ENCODE results near the gene CLRN2.

CLRN2 gene, protein sequence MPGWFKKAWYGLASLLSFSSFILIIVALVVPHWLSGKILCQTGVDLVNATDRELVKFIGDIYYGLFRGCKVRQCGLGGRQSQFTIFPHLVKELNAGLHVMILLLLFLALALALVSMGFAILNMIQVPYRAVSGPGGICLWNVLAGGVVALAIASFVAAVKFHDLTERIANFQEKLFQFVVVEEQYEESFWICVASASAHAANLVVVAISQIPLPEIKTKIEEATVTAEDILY

DNA sequence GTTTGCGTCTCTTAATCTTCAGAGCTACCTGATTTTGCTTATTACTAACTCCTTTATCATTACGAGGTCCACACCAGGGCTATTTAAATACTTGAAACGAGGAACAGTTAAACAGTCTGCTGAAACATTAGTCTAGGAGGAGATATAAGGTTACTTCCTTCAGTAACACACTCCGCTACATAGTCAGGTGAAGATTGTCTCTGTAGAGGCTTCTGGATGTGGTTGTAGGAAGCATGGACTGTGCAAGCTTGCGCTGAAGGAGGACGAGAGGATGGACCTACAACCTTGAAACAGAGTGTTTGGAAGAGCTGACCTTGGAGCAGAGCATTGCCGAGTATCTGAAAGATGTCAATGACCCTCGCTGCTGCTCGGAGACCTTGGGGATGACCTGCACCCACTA, at the start of gene CLRN2:
CLRN2 (plus strand) TSS at position 301 of the 400 bp plus-strand sequence. CDS start 102 bp downstream, outside the sequence.
- DNase-seq: no peak

DNA sequence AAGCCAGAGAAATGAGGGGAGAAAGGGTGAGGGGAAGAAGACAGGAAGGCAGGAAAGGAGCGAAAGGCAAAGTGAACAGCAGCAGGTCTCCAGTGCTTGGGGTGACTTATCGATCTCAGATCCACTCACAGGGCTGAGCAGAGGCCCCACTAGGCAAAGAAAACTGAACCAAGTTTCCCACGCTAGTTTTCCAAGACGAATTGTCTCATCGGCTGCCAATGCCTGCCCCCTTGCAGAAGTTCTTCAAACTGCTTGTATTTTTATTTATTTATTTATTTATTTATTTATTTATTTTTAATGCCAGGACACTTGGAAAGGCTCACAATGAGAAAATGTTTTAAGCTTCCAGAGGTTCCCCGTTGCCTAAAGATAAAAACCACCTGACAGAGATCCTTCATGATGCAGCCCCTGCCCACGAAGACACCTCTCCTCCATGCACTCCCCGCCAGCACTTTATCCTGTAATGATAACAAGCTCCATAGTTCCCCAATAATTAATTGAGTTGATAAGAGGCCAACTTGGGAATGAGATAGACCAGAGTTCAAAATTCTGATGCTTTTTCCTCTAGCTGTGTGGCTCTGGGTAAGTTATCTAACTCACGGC, 46.2 kb upstream of the CLRN2 start:
- no peak for DNase-seq

DNA sequence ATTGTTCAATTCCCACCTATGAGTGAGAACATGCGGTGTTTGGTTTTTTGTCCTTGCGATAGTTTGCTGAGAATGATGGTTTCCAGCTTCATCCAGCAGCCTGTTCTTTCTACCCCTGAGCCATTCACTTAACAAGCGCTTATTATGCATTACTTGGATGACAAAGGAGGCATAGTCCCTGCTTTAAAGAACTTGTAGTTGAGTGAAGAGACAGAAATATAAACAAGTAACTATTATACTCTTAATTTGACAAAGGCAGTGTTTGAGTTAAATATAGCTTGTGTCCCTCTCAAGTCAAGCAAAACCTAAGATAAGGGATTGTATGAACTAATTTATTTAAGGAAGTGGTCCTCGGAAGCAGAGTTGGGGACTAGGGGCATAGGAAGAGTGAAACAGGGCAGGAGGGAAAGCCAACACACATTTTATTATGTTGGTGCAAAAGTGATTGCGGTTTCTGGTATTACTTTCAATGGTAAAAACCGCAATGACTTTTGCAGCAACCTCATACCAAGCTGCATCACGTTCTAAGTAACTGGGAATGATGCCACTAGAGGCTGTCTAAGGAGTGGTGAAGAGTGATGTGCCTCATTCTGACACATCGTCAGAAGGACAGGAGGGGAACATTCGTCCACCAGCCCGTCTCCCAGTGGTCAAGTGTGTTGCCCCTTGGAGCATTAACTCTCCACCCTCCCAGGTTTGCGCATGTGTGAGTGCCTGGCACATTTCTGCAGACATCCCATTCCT, 44.9 kb upstream of the CLRN2 start:
- no peak for DNase-seq

DNA sequence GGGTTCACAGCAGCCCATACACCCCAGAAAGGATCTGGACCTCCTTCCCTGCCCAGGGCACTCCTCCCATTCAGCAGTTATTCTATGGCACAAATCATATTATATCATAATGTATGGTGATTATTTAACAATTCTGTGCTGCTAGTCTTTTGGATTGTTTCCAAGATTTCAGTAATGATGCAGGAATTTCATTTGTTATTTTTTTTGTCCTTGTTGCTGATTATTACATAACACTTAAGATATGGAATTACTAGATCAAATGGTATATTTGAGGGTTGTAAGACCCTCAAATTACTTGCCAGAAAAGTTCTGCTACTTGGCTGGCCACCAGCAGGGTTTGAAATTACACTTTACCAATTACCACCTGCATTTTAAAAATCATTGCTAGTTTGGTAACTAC, 39.5 kb upstream of the CLRN2 start:
- no peak for DNase-seq

DNA sequence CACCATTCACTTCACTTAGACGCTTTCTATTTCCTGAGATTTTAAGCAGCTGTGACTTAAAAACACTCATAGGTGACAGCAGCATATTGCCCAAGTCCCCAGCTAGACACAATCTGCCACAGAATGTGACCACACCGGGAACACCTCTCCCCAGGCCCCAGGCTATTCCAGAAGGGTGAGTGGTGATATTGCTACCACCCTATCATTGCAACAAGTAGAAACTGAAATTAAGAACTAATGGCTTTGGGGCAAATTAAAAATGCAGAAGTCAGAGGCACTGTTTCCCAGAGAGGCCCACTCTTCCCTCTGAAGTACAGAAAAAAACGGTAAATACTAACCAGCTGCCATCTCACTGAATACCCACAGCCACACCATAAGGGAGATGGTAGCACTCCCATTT, 38.1 kb upstream of the CLRN2 start:
- no peak for DNase-seq

DNA sequence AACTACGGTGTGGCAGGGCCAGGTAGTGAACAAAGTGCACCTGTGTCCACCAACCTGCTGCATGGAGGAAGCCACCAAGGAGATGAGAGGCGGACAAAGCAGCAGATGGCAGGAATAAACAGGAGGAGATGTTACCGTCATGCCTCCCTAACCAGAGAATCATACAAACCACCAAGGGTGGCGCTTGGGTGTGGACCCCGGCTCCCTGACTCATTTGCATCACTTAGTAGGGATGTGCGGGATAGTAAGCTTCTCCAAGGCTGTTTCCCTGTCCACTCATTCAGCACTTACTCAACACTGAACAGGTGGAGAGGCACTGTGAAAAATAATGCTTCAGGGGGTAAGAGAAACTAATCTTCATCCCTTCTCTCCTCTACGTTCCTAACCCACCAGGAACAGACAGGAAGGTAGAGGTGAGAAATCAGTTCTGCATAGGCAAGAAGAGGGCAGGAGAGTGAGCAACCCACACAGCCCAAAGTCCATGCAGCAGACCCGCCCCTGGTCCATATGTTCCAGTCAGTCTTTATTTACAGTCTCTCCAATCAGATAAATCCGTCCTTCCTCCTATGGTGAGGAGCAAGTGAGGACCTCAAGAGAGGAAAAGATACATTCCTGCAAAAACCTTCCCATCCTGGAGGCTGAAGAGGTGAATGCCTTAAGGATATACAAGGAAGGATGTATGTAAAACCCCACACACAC, 37.0 kb upstream of the CLRN2 start:
- DNase-seq: no peak

DNA sequence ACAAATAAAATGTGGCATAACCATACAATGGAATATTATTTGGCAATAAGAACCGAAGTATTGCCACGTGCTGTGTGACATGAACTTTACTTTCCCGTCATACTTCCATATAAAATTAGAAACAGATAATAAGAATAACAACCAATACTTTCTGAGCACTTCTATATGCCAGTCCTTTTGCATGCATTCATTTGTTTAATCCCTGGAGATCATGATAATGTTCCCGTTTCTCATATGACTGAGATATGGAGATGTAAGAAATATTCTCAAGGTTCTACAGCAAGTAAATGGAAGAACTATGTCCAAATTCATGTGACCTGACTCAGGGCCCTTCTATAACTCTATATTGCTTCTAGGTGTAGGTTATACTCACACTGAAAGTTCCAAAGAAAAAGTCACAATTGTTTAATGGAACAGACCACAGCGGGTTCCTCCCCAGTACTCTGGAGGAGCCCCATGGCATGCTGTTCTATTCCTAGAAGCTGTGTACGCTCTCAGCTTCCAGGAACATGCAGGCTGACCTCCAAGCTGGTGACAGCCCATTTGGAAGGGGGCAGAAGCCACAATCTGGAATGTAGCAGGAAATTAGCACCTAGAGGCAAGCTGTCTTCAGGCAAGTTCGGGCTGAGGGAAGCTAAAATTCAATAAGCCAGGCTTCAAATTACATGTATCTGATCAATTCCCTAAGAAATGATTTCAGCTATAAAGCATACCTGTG, 34.6 kb upstream of the CLRN2 start:
- DNase-seq: no peak

DNA sequence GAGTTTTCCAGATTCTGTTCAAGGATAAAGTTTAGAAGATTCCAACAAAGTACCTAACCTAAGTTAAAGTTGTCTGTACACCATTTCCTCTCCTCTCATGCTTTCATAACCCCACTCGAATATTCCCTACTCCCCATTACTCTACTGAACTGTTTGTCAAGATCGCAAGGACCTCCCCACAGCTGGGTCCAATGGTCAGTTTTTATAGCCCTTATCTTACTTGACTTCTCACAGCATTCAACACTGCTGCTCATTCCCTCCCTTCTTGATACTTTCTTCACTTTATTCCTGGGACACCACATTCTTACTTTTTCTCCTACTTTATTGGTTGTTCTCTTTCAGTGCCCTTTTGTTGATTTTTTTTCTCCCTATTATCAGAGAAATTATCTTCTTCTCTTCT, 34.0 kb upstream of the CLRN2 start:
- no peak for DNase-seq

DNA sequence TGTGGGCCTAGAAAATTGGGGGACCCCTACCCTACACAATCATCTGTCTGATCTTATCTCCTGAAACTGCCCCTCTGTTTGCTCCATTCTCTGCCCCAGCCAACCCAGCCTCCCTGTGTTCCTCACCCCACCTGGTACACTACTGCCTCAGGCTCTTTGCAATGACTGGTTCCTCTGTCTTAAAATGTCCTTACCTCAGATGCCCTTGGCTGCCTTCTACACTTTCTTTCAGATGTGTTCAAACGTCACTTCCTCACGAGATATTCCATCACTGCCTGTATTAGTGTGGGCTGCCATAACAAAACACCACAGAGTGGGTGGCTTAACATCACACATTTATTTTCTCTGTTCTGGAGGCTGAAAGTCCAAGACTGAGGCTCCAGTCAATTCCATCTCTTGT, 32.2 kb upstream of the CLRN2 start:
- no peak for DNase-seq

DNA sequence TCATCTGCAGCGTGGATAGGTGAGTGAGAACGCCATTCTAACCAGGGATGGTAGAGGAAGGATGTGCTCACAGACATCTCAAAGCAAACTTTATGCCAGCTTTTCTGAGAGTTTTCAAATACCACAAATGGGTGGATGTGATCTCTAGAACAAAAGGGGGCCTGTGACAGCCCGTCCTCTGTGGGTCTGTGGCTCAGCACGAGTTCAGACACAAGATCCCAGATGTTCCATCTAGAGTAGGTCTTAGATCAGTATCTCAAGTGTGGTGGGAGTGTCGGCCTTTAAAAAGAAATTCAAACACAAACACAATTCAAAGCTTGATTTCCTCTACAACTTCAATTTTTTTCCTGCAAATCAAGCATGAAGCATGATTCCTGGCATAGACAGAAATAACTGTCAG, 25.8 kb upstream of the CLRN2 start:
- DNase-seq: no peak

DNA sequence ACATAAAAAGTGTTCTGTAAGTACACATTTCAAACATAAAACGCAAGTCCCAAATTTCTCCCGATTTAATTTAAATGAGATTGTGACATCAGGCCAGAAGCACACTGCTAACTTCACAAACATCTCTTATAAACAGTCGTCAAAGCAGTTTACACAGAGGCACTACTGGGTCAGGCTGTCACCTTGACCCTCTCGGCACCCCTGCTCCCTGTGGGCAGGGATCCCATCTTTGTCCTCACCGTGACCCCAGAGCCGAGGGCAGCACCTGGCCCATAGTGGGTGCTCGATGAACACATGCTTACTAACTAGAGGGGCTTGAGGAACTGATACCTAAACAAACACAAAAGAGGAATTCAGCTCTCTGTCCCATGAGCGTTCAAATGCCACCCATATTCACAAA, 25.2 kb upstream of the CLRN2 start:
- no peak for DNase-seq

DNA sequence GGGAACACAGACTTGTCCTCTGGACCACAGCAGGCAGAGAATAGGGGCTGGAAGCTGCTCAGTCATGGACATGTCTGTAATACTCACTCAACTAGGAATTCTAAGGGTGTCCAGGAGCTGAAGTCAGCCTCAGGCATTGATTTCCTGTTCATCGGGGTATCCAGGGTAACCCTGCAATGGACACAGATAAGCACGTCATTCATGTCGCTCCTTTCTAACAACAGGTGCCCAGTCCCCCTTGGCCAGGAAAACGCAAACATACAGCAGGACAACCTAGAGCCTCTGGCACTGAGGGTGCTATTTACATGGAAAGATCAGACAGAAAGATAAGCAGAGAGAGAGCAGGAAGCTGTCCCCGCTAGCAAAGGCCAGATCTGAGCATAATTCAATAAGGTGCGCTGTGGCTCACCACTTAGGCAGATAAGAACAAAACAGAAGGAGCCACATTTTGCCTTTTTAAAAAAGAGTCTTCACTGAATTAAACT, 24.3 kb upstream of the CLRN2 start:
- no peak for DNase-seq

DNA sequence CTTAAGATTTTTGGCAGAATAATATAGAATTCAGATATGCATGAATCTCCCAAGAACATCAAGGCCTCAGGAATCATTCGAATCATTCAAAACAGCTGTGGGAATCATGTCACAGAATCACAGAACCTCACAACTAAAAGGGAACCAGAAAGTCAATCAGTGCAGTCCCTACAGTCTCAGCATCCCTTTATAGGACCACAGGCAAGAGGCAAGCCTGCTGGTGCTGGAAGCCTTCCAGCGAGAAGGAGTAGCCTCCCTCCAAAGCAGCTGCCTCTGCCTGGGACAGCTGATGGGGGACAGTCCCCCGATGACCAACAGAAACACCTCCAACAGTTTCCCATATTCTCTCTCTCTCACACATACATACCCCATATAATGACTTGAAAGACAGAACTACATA, 23.8 kb upstream of the CLRN2 start:
- DNase-seq: no peak

DNA sequence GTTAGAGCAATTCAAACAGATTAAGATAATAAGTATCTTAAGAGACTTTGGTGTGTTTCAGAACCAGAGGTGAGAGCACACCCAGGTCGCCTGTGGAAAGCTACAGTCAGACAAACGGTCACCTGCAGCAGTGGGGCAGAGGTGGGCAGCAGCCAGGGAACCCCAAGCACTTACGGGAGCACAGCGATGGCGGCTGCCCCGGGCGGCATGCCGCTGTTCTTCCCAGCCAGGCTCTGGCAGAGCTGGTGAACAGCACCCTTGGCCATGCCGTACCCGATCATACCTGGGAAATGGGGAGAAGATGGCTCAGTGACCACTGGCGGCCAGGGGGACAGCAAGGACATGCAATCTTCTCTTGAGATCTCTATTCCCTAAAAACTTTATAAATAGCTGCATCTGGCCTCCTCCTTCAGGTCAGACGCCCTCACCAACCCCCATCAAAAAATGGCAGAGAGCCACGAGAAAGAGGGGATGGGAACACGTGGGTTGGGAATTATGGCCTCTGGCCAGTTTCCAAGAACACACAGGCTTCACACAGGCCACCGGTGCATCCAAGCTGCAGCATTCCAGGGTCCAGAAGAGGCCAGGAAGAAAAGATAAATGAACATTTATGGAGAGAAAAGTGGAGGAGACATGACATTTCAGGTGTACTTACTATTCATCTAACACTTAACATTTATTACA, 22.8 kb upstream of the CLRN2 start:
- DNase-seq: no peak

DNA sequence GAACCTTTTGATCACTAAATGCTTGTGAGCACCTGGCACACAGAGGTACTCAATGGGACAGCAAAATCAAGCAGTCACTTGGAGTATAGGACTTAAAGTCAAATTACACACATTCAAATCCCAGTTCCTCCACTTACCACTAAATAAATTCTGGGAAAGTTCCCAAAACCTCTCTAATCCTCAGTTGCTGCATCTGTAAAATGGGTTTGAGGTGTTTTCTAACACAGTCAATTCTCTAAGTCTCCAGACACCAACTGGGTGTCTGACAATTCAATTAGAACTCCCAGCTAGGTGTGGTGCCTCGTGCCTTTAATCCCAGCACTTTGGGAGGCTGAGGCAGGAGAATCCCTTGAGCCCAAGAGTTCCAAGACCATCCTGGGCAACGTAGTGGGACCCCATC, 22.1 kb upstream of the CLRN2 start:
- no peak for DNase-seq

DNA sequence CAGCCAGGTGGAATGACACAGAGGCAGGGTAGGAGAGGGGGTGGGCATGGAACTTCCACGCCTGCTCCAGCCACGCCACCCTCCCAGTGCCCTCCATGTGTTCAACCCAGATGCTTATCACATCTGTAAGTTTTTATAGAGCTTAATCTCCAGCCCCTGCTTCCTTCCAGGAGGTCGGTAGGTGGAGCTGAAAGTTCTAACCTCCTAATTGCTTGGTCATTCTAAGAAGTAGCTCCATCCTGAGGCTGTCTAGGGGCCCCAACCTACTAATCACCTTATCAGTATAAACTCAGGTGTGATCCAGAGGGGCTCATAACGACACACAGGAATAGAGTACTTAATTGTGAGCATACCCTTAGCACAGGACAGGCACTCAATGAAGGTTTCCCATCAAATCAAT, 21.3 kb upstream of the CLRN2 start:
- peak; percentile 3 for DNase-seq

DNA sequence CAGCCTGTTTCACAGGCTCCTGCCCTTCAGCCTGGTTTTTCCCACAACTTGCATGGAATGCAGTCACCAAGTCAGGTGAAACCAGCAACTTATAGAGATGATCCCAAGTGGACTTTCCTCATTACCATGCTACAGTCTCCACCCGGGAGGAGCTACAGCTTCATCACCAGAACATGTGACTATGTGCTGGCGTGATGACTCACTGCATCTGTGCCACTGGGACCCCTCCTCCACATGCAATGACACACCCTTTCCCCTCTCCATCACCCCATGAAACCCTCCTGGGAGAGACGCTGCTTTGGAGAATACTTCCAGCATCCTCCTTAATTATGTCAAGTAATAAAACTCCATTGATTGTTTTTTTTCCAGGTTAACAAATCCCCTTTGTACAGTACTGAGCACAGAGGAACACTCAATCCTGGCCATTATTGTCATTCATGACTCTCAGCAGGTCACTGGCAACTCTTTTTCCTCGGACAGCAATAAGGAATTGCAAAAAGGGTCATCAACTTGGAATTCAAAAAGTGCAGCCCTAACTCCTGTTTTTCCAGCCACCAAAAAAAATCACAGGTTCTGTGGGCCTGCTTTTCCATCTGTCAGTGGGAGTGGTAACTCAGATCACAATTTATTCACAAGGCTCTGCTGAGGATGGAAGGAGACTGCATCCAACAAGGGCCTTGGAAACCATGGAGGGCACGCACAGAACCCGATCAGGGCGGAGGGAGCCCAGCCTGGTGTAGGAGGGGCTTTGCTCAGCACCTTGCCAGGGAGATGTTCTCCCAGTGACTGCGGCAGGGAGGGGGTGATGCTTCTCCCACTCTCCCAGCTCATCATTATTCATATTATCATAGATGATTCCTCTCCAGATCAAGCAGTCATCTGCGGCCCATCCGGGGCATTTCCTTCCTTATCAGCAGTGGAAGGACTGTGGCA, 20.4 kb upstream of the CLRN2 start:
- DNase-seq: no peak

DNA sequence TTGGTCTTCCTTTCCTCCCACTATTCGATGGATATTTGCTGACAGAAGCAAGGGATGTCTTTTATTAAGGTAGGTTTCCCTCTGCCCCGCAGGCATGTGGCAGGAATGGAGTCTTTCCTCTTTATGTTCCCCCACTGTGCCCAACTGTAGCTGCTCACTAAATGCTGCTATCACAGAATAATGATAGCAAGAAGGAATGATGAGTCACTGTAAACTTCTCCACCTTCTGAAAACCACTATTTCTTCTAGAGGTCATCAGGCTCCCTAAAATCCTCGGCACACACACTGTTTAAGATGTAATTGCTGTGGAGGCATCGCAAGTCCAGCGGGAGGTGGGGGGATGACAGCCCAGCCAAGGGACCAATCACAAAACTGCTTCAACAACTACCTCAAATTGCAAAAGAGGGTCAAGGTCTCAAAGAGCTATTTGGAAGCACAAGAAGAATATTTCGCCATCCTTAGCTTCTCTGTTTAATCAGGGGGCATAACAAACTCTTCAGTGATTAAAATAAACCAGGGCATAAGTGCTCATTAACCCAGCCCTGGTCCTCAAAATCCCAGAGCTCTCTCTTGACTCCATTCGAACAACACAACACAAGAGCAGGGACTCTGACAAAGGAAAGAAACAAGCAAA, 17.0 kb upstream of the CLRN2 start:
- DNase-seq: no peak

DNA sequence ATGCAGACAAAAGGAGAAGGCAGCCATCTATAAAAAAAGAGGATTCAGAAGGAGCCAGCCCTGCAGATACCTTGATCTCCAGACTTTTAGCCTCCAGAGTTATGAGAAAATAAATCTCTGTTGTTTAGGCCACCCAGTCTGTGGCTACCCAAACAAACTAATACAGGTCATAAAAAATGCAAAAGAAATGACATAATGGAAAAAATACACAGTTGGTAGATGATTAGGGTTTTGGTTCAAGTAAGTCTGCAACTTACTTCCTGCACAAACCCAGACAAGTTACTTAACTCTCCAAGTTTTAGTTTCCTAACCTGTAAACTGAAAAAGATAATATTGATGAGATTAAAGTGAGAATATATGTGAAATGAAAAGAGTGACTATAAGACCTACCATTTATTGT, 14.4 kb upstream of the CLRN2 start:
- DNase-seq: no peak

DNA sequence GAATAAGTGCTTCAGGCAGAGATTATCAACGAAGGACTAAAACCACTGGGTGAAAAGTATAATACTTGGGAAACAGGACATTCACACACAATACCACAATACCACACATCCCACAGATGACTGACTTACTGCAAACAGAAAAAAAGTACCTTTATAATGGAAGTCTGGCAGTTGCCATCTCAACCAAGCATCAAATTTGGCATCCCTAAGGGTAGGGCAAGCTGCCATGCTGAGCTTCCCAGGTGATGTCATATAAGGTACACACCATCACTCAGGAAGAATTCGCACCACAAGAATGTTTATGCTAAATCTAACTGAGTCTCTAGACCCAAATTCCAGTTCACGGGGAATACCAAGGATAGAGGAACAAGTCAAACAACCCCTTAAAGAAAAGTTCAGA, 12.2 kb upstream of the CLRN2 start:
- no peak for DNase-seq

DNA sequence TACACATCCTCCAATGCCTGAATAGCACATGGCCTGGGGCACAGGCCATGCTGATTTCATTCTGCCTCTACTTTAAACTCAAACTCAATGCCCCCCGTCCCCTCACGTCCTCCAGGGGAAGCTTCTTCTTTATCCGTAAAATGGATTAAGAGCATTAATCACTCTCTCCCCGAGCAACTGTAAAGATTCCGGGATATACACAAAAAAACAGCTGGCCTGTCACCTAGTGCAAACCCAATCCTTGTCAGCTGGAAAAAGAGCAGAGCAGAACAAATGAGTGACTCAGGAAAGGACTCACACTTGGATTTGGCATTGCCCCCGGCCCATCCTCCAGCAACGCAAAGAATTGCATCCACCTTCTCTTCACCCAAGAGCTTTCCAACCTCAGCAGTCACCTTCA, 10.9 kb upstream of the CLRN2 start:
- DNase-seq: no peak
